HCT116 (cell line): ENCODE data around the gene FBXL19. TPM values are rescaled to one million over a fixed set of nuclear protein-coding genes. Genes with fewer than 3 reads are reported as not detected.

Experiments
- ATAC-seq: fragments of 200-7000 bp; cut with Tn5 transposase; 2 replicates; pipeline ENCODE4 v1.9.1; 2020; ENCODE audit warnings: mild to moderate bottlenecking, moderate library complexity
- BruUV-seq: library from RNA; stranded (reverse); fragments of 400-500 nt; replicated peaks from 2 replicates; lab custom pipeline; 2021; lab: Mats Ljungman, UMichigan
- CTCF ChIA-PET: fragments of 300-600 bp; sonication (Branson Sonifier 250); formaldehyde crosslinking; loops from one replicate; lab custom pipeline; 2021; ENCODE audit warnings: antibody characterized with exemption; lab: Charles Lee
- POLR2A ChIA-PET: fragments of 300-600, 350-600 bp; sonication (Branson Sonifier 250); formaldehyde crosslinking; loops from one replicate; lab custom pipeline; 2021; ENCODE audit warnings: antibody characterized with exemption; lab: Charles Lee
- RAD21 ChIA-PET, 2 experiments: fragments of 300-600 bp; sonication (Branson Sonifier 250); formaldehyde crosslinking; loops; one replicate each; lab custom pipeline; 2023; ENCODE audit warnings: low total read pairs in 2 of 2; ENCODE audit not compliant: uncharacterized antibody in 2 of 2, unreplicated experiment in 2 of 2, low non-redundant PET in 1 of 2; lab: Charles Lee
- DNase-seq: peaks from one replicate; pipeline ENCODE4 v3.0.0-alpha.2; 2010; ENCODE audit warnings: low read depth, low spot score
- H2AFZ ChIP-seq: fragments of 200-600 bp; shearing (Covaris generic), sonication (generic); 2 replicates; pipeline ENCODE4 v1.6.1; 2017; ENCODE audit warnings: low read depth, mixed run types, mixed read lengths, antibody characterized with exemption, low read length; ENCODE audit not compliant: poor library complexity, severe bottlenecking
- H3K27ac ChIP-seq: 2 replicates; pipeline ENCODE4 v1.5.1; 2012; ENCODE audit warnings: low read depth, low read length
- H3K27me3 ChIP-seq: fragments of 200-600 bp; sonication (generic); 2 replicates; pipeline ENCODE4 v1.6.1; 2016; ENCODE audit warnings: mixed run types, low read length, mixed read lengths; ENCODE audit not compliant: insufficient read depth
- H3K36me3 ChIP-seq, 2 experiments: fragments of 200-500 bp in 1 of 2; fragments of 200-600 bp in 1 of 2; sonication (Bioruptor generic) in 1 of 2; sonication (generic) in 1 of 2; 2 replicates each; pipeline versions ENCODE4 v1.5.1 to v1.6.1; 2014 to 2016; ENCODE audit warnings: low read length in 2 of 2, inconsistent platforms in 1 of 2, mixed read lengths in 1 of 2, mixed run types in 1 of 2; ENCODE audit not compliant: insufficient read depth in 2 of 2, control insufficient read depth in 1 of 2
- H3K4me1 ChIP-seq, 2 experiments: fragments of 200-600 bp in 1 of 2; sonication (generic) in 1 of 2; 2 replicates each; pipeline versions ENCODE4 v1.5.1 to v1.6.1; 2012 to 2017; ENCODE audit warnings: low read length in 2 of 2, inconsistent platforms in 1 of 2, mild to moderate bottlenecking in 1 of 2, mixed read lengths in 1 of 2, mixed run types in 1 of 2, moderate library complexity in 1 of 2; ENCODE audit not compliant: insufficient read depth in 2 of 2, control insufficient read depth in 1 of 2
- H3K4me2 ChIP-seq: fragments of 200-600 bp; sonication (generic); 2 replicates; pipeline ENCODE4 v1.6.1; 2017; ENCODE audit warnings: mixed run types, low read length, mixed read lengths
- H3K4me3 ChIP-seq, 2 experiments: fragments of 200-600 bp in 1 of 2; sonication (generic) in 1 of 2; replicated peaks in 1 of 2; 2 replicates each; pipeline ENCODE4 v1.5.1; 2011 to 2016; ENCODE audit warnings: low read length in 2 of 2, control low read depth in 1 of 2, low read depth in 1 of 2, mild to moderate bottlenecking in 1 of 2, mixed read lengths in 1 of 2, mixed run types in 1 of 2
- H3K79me2 ChIP-seq: fragments of 200-600 bp; sonication (generic); 2 replicates; pipeline ENCODE4 v1.6.1; 2017; ENCODE audit warnings: mild to moderate bottlenecking, mixed run types, low read length, moderate library complexity, mixed read lengths; ENCODE audit not compliant: insufficient read depth
- H3K9ac ChIP-seq: fragments of 200-600 bp; sonication (generic); 2 replicates; pipeline ENCODE4 v1.6.1; 2016; ENCODE audit warnings: low read length, mixed read lengths
- H3K9me2 ChIP-seq: fragments of 200-600 bp; sonication (generic), shearing (Covaris generic); 2 replicates; pipeline ENCODE4 v1.6.1; 2017; ENCODE audit warnings: mixed run types, mild to moderate bottlenecking, moderate library complexity; ENCODE audit not compliant: insufficient read depth
- H3K9me3 ChIP-seq, 2 experiments: fragments of 200-500 bp in 1 of 2; fragments of 200-600 bp in 1 of 2; sonication (Bioruptor generic) in 1 of 2; sonication (generic) in 1 of 2; 2 replicates each; pipeline ENCODE4 v1.6.1; 2014 to 2017; ENCODE audit warnings: low read length in 2 of 2, mixed read lengths in 2 of 2, inconsistent platforms in 1 of 2, low read depth in 1 of 2, mild to moderate bottlenecking in 1 of 2, mixed run types in 1 of 2, moderate library complexity in 1 of 2; ENCODE audit not compliant: control insufficient read depth in 1 of 2, insufficient read depth in 1 of 2
- H4K20me1 ChIP-seq: fragments of 200-600 bp; sonication (generic), shearing (Covaris generic); 2 replicates; pipeline ENCODE4 v1.6.1; 2017; ENCODE audit warnings: mixed run types, mild to moderate bottlenecking, moderate library complexity; ENCODE audit not compliant: insufficient read depth
- FOSL1 ChIP-seq: IDR thresholded peaks from 2 replicates; pipeline ENCODE4 v1.6.1; 2012; ENCODE audit warnings: low read depth
- POLR2A ChIP-seq: IDR thresholded peaks from 2 replicates; pipeline ENCODE4 v1.7.0; 2011; ENCODE audit warnings: borderline replicate concordance; ENCODE audit not compliant: insufficient read depth, insufficient read length; ENCODE audit errors: extremely low read depth
- POLR2AphosphoS5 ChIP-seq: IDR thresholded peaks from 2 replicates; pipeline ENCODE4 v1.6.1; 2011; ENCODE audit warnings: mild to moderate bottlenecking, low read depth, low read length, moderate library complexity
- TCF7L2 ChIP-seq: IDR thresholded peaks from 2 replicates; pipeline ENCODE4 v1.7.0; 2011; ENCODE audit warnings: borderline replicate concordance, inconsistent platforms; ENCODE audit not compliant: insufficient read depth, insufficient read length; ENCODE audit errors: extremely low read depth
- YY1 ChIP-seq: IDR thresholded peaks from 2 replicates; pipeline ENCODE4 v1.6.1; 2011; ENCODE audit warnings: low read length, low read depth, moderate library complexity, mild to moderate bottlenecking; ENCODE audit not compliant: insufficient replicate concordance; ENCODE audit errors: extremely low read depth
- ZBTB33 ChIP-seq: IDR thresholded peaks from 2 replicates; pipeline ENCODE4 v1.6.1; 2011; ENCODE audit warnings: mild to moderate bottlenecking, low read length, moderate library complexity; ENCODE audit not compliant: insufficient replicate concordance; ENCODE audit errors: extremely low read depth
- intact Hi-C: fragments of 100-400 bp; cut with micrococcal nuclease; formaldehyde crosslinking; loops from 2 replicates; pipeline ENCODE4 v1.10.0; 2022
- total RNA-seq: library from RNA; stranded (reverse); gene quantifications from one replicate; pipeline ENCODE4 v1.2.1, GENCODE V29; 2021; ENCODE audit not compliant: unreplicated experiment
- TF ChIP-seq, protein P1 (sequence below), 3 experiments: fragments of 200-600 bp in 1 of 3; sonication (generic) in 1 of 3; IDR thresholded peaks in 2 of 3; conservative IDR thresholded peaks in 1 of 3; 2 replicates each; pipeline ENCODE4 v1.5.1; 2012 to 2017; ENCODE audit warnings: low read depth in 2 of 3, low read length in 2 of 3, antibody characterized with exemption in 1 of 3, borderline replicate concordance in 1 of 3, control low read depth in 1 of 3, mild to moderate bottlenecking in 1 of 3, mixed read lengths in 1 of 3, mixed run types in 1 of 3, moderate library complexity in 1 of 3; ENCODE audit not compliant: insufficient read depth in 1 of 3

Gene FBXL19
- total RNA-seq, 1 experiment from 2014 or later = 45.2 TPM

- ChIA-PET POLR2A (interaction anchor here (1.0 kb wide), 1 partner anchor 27 kb away, joined by 6 read pairs; the partner anchor contains the start of gene CTF1), CTCF (interaction anchor here (1.0 kb wide), 1 partner anchor 18 kb away, joined by 6 read pairs; no protein-coding TSS in a partner anchor), RAD21 (interaction anchor here in 1 of 2 experiments (0.6 kb wide), 1 partner anchor 79 kb away, joined by 4 read pairs; no protein-coding TSS in a partner anchor)
- Histone ChIP-seq H2AFZ (no peak overlapping the region), H3K9ac (peak overlapping the region; percentile 67), H3K4me2 (peak overlapping the region; percentile 95), H3K4me3 (peak overlapping the region; percentile 62 to 97), H3K9me2 (no peaks in the 10 kb centered on the region), H3K27ac (peak overlapping the region; percentile 92), H3K27me3 (no peaks in the 10 kb centered on the region), H3K79me2 (peaks cover 10% of the 10 kb centered on the region; the same call in 1 of the 2 replicates), H4K20me1 (no peaks in the 10 kb centered on the region), H3K4me1 (peaks cover 11 to 25% of the 10 kb centered on the region in 2 experiments; a peak in 3 of 4 replicates), H3K9me3 (no peaks in the 10 kb centered on the region), H3K36me3 (peaks cover 0 to 5% of the 10 kb centered on the region in 2 experiments; a peak in 1 of 4 replicates)
- DNase-seq = peak; percentile 99
- peak; percentile 76 for ATAC-seq
- intact Hi-C loops = loop anchor here (1.0 to 5.0 kb wide), 6 partner anchors 26 to 476 kb away; partner anchors contain the start of genes CTF1, PRR14, SEPHS2 and ZNF629
- BruUV-seq = no TSS peak
- TF ChIP-seq TCF7L2 = peak; percentile 34
- TF ChIP-seq, protein P1, sequence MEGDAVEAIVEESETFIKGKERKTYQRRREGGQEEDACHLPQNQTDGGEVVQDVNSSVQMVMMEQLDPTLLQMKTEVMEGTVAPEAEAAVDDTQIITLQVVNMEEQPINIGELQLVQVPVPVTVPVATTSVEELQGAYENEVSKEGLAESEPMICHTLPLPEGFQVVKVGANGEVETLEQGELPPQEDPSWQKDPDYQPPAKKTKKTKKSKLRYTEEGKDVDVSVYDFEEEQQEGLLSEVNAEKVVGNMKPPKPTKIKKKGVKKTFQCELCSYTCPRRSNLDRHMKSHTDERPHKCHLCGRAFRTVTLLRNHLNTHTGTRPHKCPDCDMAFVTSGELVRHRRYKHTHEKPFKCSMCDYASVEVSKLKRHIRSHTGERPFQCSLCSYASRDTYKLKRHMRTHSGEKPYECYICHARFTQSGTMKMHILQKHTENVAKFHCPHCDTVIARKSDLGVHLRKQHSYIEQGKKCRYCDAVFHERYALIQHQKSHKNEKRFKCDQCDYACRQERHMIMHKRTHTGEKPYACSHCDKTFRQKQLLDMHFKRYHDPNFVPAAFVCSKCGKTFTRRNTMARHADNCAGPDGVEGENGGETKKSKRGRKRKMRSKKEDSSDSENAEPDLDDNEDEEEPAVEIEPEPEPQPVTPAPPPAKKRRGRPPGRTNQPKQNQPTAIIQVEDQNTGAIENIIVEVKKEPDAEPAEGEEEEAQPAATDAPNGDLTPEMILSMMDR (IDR thresholded peaks at IDR 0.05 in 2 of 3, conservative IDR thresholded peaks at IDR 0.05 in 1 of 3; ENCODE audit: borderline replicate concordance in 1 of 3, insufficient read depth in 1 of 3, low read depth in 2 of 3, low read length in 2 of 3) = no peak
- TF ChIP-seq YY1 = peak; percentile 97
- TF ChIP-seq POLR2AphosphoS5 = no peak; the same call in 1 of the 2 replicates
- TF ChIP-seq POLR2A = peak; percentile 26
- no peak for TF ChIP-seq ZBTB33
- no peak for TF ChIP-seq FOSL1
Observed at GRCh38 chr16:30922960-30923535, 324 bp upstream of the FBXL19 start.
